Kidney (tissue), 14 donors: ENCODE data around the gene CMTM5. TPM values are rescaled to one million over a fixed set of nuclear protein-coding genes. Genes with fewer than 3 reads are reported as not detected.

Experiments
- DNase-seq, 5 donors: peaks; one replicate each; pipeline ENCODE4 v3.0.0-alpha.2; 2013 to 2020
- FAIRE-seq: peaks from 2 replicates; lab custom pipeline; 2012; peaks lifted over from hg19 to GRCh38; lab: Jason Lieb, UNC
- H3K27ac ChIP-seq, 2 donors: one replicate each; pipeline ENCODE4 v1.7.0; 2013; ENCODE audit warnings: low read depth in 2 of 2, low read length in 2 of 2, inconsistent platforms in 1 of 2
- H3K27me3 ChIP-seq: one replicate; pipeline ENCODE4 v1.7.1; 2013; ENCODE audit warnings: low read length, inconsistent platforms; ENCODE audit not compliant: control insufficient read depth, insufficient read depth
- H3K36me3 ChIP-seq, 3 donors: one replicate each; pipeline versions ENCODE4 v1.7.0 to v1.7.1; 2013; ENCODE audit warnings: low read length in 3 of 3, control low read depth in 1 of 3, inconsistent platforms in 1 of 3; ENCODE audit not compliant: insufficient read depth in 3 of 3, control insufficient read depth in 2 of 3
- H3K4me1 ChIP-seq, 3 donors: one replicate each; pipeline versions ENCODE4 v1.7.0 to v1.7.1; 2013; ENCODE audit warnings: low read length in 3 of 3, inconsistent platforms in 1 of 3, low read depth in 1 of 3; ENCODE audit not compliant: control insufficient read depth in 2 of 3, insufficient read depth in 2 of 3
- H3K4me3 ChIP-seq, 3 donors: one replicate each; pipeline versions ENCODE4 v1.7.0 to v1.8.1; 2013; ENCODE audit warnings: low read length in 3 of 3, control low read depth in 1 of 3, inconsistent platforms in 1 of 3
- H3K9ac ChIP-seq, 3 donors: one replicate each; pipeline versions ENCODE4 v1.7.0 to v1.7.1; 2013; ENCODE audit warnings: low read length in 3 of 3, control low read depth in 1 of 3, inconsistent platforms in 1 of 3
- H3K9me3 ChIP-seq, 3 donors: one replicate each; pipeline versions ENCODE4 v1.7.0 to v1.7.1; 2013; ENCODE audit warnings: low read length in 3 of 3, control low read depth in 1 of 3, inconsistent platforms in 1 of 3; ENCODE audit not compliant: control insufficient read depth in 2 of 3, insufficient read depth in 1 of 3
- CTCF ChIP-seq: IDR thresholded peaks from 3 replicates; pipeline ENCODE4 v1.5.1; 2012; ENCODE audit warnings: mild to moderate bottlenecking, moderate library complexity, borderline replicate concordance; ENCODE audit not compliant: insufficient read depth; ENCODE audit errors: extremely low read depth
- intact Hi-C: fragments of 100-400 bp; cut with DNase I; formaldehyde crosslinking; loops from one replicate; pipeline ENCODE4 v1.11.1; 2022
- polyA plus RNA-seq: library from polyadenylated mRNA; stranded (reverse); fragments of 350-450 nt; fragmentation: Illumina TruSeq; extraction: RNeasy Lipid Tissue Mini Kit (QIAGEN cat#74804); gene quantifications from one replicate; pipeline ENCODE4 v1.2.3, GENCODE V29; 2014; ENCODE audit warnings: low read depth, low replicate concordance; ENCODE audit not compliant: insufficient read depth
- total RNA-seq: library from RNA; stranded (reverse); fragmentation: NEBNext Ultra II Directional; extraction: Animal tissue kit (Norgen Biotek cat#: 25700); gene quantifications from one replicate; pipeline ENCODE4 v1.2.1, GENCODE V29; 2021
- donor health status: control.
- donor health status: control.
- donor health status: control.
- donor health status: control.
- donor health status: control.
- donor health status: DM: yes; HTN: yes; CAD: no.
- donor health status: Normal renal cell carcinoma (clear cell type).

Gene CMTM5
- total and polyA plus RNA-seq, 2 donors from 2014 or later = 0.54 to 1.1 TPM

GRCh38 chr14:23382276-23382675 lies 5.4 kb downstream of the CMTM5 start:
- Histone ChIP-seq H3K27ac (no peak overlapping the region), H3K4me3 (no peak overlapping the region), H3K27me3 (no peaks in the 10 kb centered on the region), H3K4me1 (no peaks in the 10 kb centered on the region), H3K36me3 (no peaks in the 10 kb centered on the region), H3K9ac (no peak overlapping the region), H3K9me3 (no peaks in the 10 kb centered on the region)
- DNase-seq = peak in 1 of 5 donors; percentile 51
- intact Hi-C loops = no loop called here
- FAIRE-seq = no peak
- TF ChIP-seq CTCF = no peak

- no peak for FAIRE-seq
Measured at GRCh38 chr14:23382731-23383440, 6.0 kb downstream of the CMTM5 start.

DNA sequence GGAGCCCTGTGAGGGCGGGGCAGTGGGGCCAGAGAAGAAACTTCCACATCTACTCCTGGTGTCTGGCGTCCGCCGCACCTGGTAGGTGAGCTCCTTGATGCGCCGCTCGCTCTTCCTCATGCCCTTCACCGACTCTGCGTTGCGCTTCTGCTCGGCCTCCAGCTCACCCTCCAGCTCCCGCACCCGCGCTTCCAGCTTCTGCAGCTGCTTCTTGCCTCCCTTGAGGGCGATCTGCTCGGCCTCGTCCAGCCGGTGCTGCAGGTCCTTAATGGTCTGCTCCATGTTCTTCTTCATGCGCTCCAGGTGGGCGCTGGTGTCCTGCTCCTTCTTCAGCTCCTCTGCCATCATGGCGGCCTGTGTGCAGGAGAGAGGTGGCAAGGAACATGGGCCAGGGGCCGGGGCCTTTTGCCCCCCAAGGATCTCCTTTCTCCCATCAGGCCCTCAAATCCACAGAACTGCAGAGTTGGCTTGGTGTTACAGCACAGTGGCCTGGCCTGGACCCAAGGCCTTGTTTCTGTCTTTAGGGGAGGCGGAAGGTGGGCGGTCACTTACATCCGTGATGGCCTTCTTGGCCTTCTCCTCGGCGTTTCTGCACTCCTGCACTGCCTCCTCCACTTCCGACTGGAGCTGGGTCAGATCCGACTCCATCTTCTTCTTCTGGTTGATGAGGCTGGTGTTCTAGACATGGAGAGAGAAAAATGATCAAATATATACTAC lies 7.7 kb downstream of the CMTM5 start:
- intact Hi-C loops = no loop called here

More at GRCh38 chr14:23382731-23383440, 6.0 kb downstream of the CMTM5 start:
- Histone ChIP-seq H3K27me3 (no peaks in the 10 kb centered on the region), H3K9me3 (no peaks in the 10 kb centered on the region), H3K9ac (no peak overlapping the region), H3K4me3 (no peak overlapping the region), H3K36me3 (no peaks in the 10 kb centered on the region), H3K4me1 (no peaks in the 10 kb centered on the region), H3K27ac (no peak overlapping the region)
- DNase-seq = no peak
- no peak for TF ChIP-seq CTCF
- intact Hi-C loops = no loop called here

More for the DNA sequence above, 7.7 kb downstream of the CMTM5 start:
- DNase-seq (peak in 1 of 5 donors; percentile 60), FAIRE-seq (no peak)
- Histone ChIP-seq H3K4me3 (no peak overlapping the region), H3K9me3 (no peaks in the 10 kb centered on the region), H3K36me3 (no peaks in the 10 kb centered on the region), H3K9ac (no peak overlapping the region), H3K4me1 (no peaks in the 10 kb centered on the region), H3K27ac (no peak overlapping the region), H3K27me3 (no peaks in the 10 kb centered on the region)
- no peak for TF ChIP-seq CTCF
